ENCODE measurements around the gene PADI3. TPM values are rescaled to one million over a fixed set of nuclear protein-coding genes. Genes with fewer than 3 reads are reported as not detected.

The PADI3 gene
- total and polyA plus RNA-seq, 2 donors (not counting 3 experiments of a cell fraction or from before 2014, with no cell fraction given) = not detected

GRCh38 chr1:17273096-17273495 lies 24.2 kb downstream of the PADI3 start:
- BruUV-seq (replicated peaks) = no TSS peak
- ChIA-PET CTCF (interaction anchor here (0.7 to 4.8 kb wide), 16 partner anchors 10 to 215 kb away, joined by 3 to 31 read pairs (median 5); partner anchors contain the start of gene PADI2), POLR2A (no interaction called here)
- H3K27me3 ChIP-seq (ENCODE audit: control insufficient read depth in 2 of 2, insufficient read depth in 2 of 2, low read length in 2 of 2) = no peaks in the 10 kb centered on the region
- H3K9ac ChIP-seq (replicated peaks; ENCODE audit: extremely low read depth, insufficient read depth, low read length) = no peak overlapping the region
- DNase-seq (ENCODE audit: low read depth, low spot score) = no peak
- no peaks in the 10 kb centered on the region for H4K20me1 ChIP-seq (replicated peaks; ENCODE audit: control insufficient read depth, extremely low read depth, insufficient read depth, low read length)
- dilution Hi-C loops (cut with MboI; ENCODE audit: extremely low pct_ligation_motif_present, low sequenced_read_pairs) = no loop called here
- H3K27ac ChIP-seq (ENCODE audit: insufficient read depth, low read depth, low read length) = no peak overlapping the region
- no peaks in the 10 kb centered on the region for H3K4me1 ChIP-seq (ENCODE audit: control insufficient read depth, extremely low read depth, insufficient read depth, low read length)
- H3K79me2 ChIP-seq (ENCODE audit: control insufficient read depth, insufficient read depth, low read length) = no peaks in the 10 kb centered on the region
- no peak overlapping the region for H2AFZ ChIP-seq (ENCODE audit: low read depth, low read length)
- no peaks in the 10 kb centered on the region for H3K9me1 ChIP-seq (replicated peaks; ENCODE audit: control insufficient read depth, extremely low read depth, insufficient read depth, low read length)
- H3K4me2 ChIP-seq (ENCODE audit: insufficient read depth, low read length) = no peak overlapping the region
- H3K9me3 ChIP-seq (replicated peaks; ENCODE audit: control insufficient read depth, insufficient read depth, low read length) = no peaks in the 10 kb centered on the region
- FAIRE-seq = no peak
- TF ChIP-seq FOS (IDR thresholded peaks at IDR 0.05; ENCODE audit: borderline replicate concordance, insufficient read depth, low read length) (no peak), MAX (IDR thresholded peaks at IDR 0.05; ENCODE audit: insufficient read depth, insufficient read length) (no peak), MYC (IDR thresholded peaks at IDR 0.05; ENCODE audit: low read depth, low read length) (no peak), EZH2 (IDR thresholded peaks at IDR 0.05; ENCODE audit: borderline replicate concordance, low read depth, low read length, severe bottlenecking) (no peak), GATA2 (IDR thresholded peaks at IDR 0.05; ENCODE audit: insufficient read depth, insufficient read length, low read depth, low read length) (no peak), POLR2A (IDR thresholded peaks at IDR 0.05; ENCODE audit: low read depth, low read length) (no peak), JUN (IDR thresholded peaks at IDR 0.05; ENCODE audit: borderline replicate concordance, insufficient read depth, insufficient read length, low read depth) (no peak), POLR2AphosphoS5 (IDR thresholded peaks at IDR 0.05; ENCODE audit: insufficient read depth, low read depth, low read length) (no peak)
- TF ChIP-seq, protein P1, sequence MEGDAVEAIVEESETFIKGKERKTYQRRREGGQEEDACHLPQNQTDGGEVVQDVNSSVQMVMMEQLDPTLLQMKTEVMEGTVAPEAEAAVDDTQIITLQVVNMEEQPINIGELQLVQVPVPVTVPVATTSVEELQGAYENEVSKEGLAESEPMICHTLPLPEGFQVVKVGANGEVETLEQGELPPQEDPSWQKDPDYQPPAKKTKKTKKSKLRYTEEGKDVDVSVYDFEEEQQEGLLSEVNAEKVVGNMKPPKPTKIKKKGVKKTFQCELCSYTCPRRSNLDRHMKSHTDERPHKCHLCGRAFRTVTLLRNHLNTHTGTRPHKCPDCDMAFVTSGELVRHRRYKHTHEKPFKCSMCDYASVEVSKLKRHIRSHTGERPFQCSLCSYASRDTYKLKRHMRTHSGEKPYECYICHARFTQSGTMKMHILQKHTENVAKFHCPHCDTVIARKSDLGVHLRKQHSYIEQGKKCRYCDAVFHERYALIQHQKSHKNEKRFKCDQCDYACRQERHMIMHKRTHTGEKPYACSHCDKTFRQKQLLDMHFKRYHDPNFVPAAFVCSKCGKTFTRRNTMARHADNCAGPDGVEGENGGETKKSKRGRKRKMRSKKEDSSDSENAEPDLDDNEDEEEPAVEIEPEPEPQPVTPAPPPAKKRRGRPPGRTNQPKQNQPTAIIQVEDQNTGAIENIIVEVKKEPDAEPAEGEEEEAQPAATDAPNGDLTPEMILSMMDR (IDR thresholded peaks at IDR 0.05; ENCODE audit: extremely low read depth in 1 of 2, insufficient read depth in 1 of 2, low read depth in 1 of 2, low read length in 2 of 2) = no peak
- no peaks in the 10 kb centered on the region for H3K36me3 ChIP-seq (ENCODE audit: control insufficient read depth in 2 of 2, extremely low read depth in 1 of 2, insufficient read depth in 2 of 2, low read length in 2 of 2)
- intact Hi-C loops (cut with micrococcal nuclease) = no loop called here
- H3K4me3 ChIP-seq (replicated peaks in 1 of 3; ENCODE audit: insufficient read depth in 1 of 3, low read depth in 1 of 3, low read length in 3 of 3) = no peak overlapping the region

Data from endothelial cell of umbilical vein (primary cell).